Lower leg skin (tissue), 4 donors: ENCODE measurements around the gene ST6GALNAC2. TPM values are rescaled to one million over a fixed set of nuclear protein-coding genes. Genes with fewer than 3 reads are reported as not detected.
"Not testable (repeated sequence)": the region's sequence is repeated elsewhere in the genome, so short reads cannot be mapped to it uniquely, and the experiment has no call there.

Experiments
- DNase-seq, 2 donors: peaks; one replicate each; pipeline ENCODE4 v3.0.0-alpha.2; 2019; ENCODE audit warnings: low spot score in 2 of 2
- H3K4me3 ChIP-seq: fragments of 200-600 bp; sonication (generic); 2 replicates; pipeline ENCODE4 v1.5.1; 2017; ENCODE audit warnings: mild to moderate bottlenecking, low read depth; ENCODE audit not compliant: poor library complexity, severe bottlenecking
- POLR2A ChIP-seq, 2 donors: fragments of 450-650 bp; IDR thresholded peaks; one replicate each; pipeline ENCODE4 v1.6.1; 2016 to 2017; ENCODE audit warnings: antibody characterized with exemption in 2 of 2, mild to moderate bottlenecking in 1 of 2, moderate library complexity in 1 of 2
- WGBS, 2 donors: methylation state at CpG; one replicate each; pipeline ENCODE4 v1.1.5; 2018; 5-methylcytosine and 5-hydroxymethylcytosine counted together
- intact Hi-C: fragments of 100-400 bp; cut with DNase I; formaldehyde crosslinking; loops from one replicate; pipeline ENCODE4 v1.15.0; 2023; ENCODE audit warnings: low total_unique reads
- total RNA-seq, 4 donors: library from RNA; depleted of rRNA; stranded (reverse); fragments of >200 nt; gene quantifications; one replicate each; pipeline ENCODE4 v1.1.0, GENCODE V29; 2016
- TF ChIP-seq, protein P1 (sequence below), 3 donors: fragments of 450-650 bp; IDR thresholded peaks; one replicate each; pipeline ENCODE4 v1.5.1; 2016; ENCODE audit warnings: antibody characterized with exemption in 3 of 3, mild to moderate bottlenecking in 3 of 3, moderate library complexity in 2 of 3

ST6GALNAC2 gene
- total RNA-seq, 4 donors from 2014 or later: 64.8 to 101 (median 76.5) TPM

DNA sequence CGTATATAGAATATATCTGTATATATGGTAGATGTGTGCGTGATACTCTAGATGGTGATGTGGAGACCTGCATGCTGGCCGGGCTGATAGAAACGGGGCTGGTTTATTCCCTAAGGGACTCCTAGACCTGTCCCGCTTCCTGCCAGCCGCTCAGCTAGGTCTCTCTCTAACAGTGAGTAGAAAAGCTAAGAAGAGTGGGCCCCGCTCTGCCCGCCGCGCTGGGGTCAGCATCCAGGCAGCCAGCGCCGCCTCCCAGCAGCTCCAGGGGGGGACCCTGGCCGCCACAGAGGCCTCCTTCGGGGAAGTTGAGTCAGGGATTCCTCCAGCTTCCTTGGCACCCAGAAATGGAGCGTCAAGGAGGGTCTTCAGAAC, 57.5 kb downstream of the ST6GALNAC2 start:
- no peak for DNase-seq
- no peak for TF ChIP-seq POLR2A (IDR thresholded peaks at IDR 0.05)
- TF ChIP-seq, protein P1, sequence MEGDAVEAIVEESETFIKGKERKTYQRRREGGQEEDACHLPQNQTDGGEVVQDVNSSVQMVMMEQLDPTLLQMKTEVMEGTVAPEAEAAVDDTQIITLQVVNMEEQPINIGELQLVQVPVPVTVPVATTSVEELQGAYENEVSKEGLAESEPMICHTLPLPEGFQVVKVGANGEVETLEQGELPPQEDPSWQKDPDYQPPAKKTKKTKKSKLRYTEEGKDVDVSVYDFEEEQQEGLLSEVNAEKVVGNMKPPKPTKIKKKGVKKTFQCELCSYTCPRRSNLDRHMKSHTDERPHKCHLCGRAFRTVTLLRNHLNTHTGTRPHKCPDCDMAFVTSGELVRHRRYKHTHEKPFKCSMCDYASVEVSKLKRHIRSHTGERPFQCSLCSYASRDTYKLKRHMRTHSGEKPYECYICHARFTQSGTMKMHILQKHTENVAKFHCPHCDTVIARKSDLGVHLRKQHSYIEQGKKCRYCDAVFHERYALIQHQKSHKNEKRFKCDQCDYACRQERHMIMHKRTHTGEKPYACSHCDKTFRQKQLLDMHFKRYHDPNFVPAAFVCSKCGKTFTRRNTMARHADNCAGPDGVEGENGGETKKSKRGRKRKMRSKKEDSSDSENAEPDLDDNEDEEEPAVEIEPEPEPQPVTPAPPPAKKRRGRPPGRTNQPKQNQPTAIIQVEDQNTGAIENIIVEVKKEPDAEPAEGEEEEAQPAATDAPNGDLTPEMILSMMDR (IDR thresholded peaks at IDR 0.05): no peak
- intact Hi-C loops: no loop called here
- H3K4me3 ChIP-seq: no peak overlapping the region
- WGBS, 2 donors: 81 to 84% methylated on average over 13 of the region's 15 CpGs

DNA sequence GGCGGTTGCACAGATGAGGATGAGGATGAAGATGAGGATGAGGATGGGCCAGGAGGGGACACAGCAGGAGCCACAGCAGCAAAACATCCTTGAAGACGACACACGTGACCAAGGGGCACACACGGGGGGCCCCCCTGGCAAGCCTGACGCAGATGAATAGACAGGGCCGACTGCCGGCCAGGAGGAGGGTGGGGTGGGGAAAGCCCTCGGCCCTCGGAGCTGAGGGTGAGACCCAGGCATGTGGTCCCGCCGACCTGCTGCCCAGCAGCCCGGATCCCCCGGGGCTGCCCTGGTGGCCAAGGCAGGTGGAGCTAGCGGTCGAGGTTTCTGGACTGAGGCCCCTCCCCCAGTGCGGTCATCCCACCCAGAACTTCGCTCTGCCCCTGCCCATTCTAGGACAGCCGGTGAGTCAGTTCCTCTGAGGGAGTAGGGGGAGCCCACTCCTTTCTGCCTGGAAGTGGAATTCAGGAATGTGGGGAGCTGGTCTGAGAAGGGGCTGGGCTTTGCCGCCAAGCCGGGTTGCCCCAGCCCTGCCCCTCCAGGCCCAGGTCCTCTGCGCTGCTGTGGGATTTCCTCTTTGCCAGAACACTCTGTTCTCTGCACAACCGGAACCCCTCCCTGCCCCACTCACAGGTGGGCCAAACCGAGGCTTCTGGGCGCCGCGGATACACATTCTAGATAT, 58.1 kb downstream of the ST6GALNAC2 start:
- intact Hi-C loops: no loop called here
- 53 to 59% methylated on average over 22 to 26 of the region's 26 CpGs for WGBS, 2 donors
- H3K4me3 ChIP-seq: no peak overlapping the region
- no peak for DNase-seq
- no peak for TF ChIP-seq POLR2A (IDR thresholded peaks at IDR 0.05)
- TF ChIP-seq, protein P1 (IDR thresholded peaks at IDR 0.05): no peak

DNA sequence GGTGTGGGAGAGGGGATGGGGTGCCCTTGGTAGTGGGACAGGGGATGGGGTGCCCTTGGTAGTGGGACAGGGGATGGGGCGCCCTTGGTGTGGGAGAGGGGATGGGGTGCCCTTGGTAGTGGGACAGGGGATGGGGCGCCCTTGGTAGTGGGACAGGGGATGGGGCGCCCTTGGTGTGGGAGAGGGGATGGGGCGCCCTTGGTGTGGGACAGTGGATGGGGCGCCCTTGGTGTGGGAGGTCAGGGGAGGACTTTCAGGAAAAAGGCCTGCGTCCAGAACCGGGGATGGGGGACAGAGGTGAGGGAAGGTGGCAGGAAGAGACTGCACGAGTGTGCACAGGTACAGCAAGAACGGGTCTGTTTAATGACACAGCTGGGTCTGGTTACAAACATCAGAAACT, 58.6 kb downstream of the ST6GALNAC2 start:
- WGBS, 2 donors: 71 to 77% methylated on average over 9 of the region's 9 CpGs
- H3K4me3 ChIP-seq, DNase-seq, intact Hi-C loops: not testable (repeated sequence)

DNA sequence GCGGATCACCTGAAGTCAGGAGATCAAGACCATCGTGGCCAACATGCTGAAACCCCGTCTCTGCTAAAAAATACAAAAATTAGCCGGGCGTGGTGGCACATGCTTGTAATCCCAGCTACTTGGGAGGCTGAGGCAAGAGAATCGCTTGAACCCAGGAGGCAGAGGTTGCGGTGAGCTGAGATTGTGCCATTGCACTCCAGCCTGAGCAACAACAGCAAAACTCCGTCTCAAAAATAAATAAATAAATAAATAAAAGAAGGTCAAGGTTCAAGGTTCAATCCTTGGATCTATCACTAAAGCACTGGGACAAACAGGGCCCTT, 60.2 kb downstream of the ST6GALNAC2 start:
- intact Hi-C loops: not testable (repeated sequence)
- 85 to 92% methylated on average over 8 of the region's 8 CpGs for WGBS, 2 donors

DNA sequence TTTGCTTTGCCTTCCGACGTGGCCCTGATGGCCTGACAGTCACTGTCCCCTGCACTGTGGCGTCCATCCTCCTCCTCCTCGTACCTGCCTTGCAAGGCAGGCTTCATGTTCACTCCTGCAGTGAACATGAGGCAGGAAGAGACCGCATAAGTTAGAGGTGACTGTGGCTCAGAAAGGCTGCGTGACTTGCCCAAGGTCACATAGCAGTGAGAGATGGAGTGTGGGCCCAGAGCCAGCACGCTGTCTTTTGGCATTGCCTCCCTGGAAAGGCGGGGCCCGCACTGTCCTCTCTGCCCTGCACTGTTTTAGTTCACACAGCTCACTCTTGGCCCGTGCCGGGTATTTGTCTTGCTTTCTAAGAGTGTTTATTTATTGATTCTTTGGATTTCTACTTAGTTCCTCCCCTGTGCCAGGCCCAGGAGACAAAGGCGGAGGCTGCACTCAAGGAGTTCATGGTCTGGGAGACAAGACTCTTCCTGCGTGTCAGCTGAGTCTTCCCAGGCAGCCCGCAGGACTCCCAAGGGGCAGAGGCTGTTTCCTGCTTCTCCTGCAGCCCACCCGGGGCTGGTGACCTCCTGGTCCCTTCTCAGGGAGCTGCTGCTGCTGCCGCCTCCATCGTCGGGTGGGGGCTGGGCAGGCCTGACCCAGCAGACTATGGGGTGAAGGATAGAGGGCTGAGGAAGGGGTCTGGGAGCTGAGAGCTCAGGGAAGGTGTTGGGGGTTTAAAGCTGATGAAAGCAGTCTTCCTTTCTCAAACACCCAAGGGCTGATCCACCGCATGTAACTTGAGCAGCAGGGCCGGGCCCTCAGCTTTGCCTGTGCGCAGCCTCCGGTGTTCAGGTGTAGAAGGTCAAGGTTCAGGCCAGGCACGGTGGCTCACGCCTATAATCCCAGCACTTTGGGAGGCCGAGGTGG, 60.8 kb downstream of the ST6GALNAC2 start:
- TF ChIP-seq POLR2A (IDR thresholded peaks at IDR 0.05): no peak
- no peak overlapping the region for H3K4me3 ChIP-seq
- no peak for DNase-seq
- intact Hi-C loops: no loop called here
- WGBS, 2 donors: 44 to 51% methylated on average over 25 of the region's 25 CpGs

More for the DNA sequence above, 60.2 kb downstream of the ST6GALNAC2 start:
- not testable (repeated sequence) for DNase-seq, H3K4me3 ChIP-seq

DNA sequence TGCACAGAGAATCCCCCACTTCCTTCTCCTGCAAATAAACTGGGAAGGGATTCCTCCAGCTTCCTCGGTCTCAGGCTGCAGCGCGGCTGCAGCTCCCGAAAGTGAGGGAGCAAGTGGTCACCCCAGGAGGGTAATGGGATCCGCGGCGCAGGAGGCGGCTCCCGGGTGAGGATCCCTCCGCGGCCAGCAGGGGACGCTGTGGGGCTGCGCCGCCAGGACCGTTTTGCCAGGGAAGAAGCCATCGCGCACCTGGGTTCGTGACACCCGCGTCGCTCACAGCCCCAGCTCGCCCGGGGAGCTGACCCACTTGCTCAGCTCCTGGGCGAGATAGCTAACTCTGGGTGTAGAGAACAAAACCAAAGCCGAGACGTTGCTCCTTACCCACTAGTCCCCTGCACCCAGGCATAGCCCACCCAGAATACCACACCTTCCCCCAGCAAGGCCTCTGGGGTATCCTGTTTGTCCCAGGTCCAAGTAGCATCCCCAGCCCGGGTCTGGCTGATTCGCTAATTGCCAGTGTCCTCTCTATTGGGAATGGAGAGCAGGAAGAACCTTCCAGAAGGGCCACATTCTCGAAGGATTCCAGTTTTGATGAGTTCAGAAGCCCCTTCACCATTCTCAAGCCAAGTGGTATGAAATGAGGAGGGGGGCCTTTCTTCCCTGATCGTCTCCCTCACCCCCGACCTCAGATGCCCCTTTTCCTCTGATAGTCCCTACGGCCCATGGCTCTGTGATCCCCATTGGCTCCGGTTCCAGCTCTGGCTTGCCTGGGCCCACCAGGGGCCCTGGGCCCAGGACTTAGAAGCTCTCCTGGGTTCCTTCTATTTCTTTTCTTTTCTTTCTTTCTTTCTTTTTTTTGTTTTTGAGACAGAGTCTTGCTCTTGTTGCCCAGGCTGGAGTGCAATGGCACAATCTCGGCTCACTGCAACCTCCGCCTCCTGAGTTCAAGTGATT, 62.3 kb downstream of the ST6GALNAC2 start:
- intact Hi-C loops: no loop called here
- peak in 1 of 2 donors; percentile 96 for DNase-seq
- 24 to 40% methylated on average over 18 to 29 of the region's 35 CpGs for WGBS, 2 donors
- no peak overlapping the region for H3K4me3 ChIP-seq
- TF ChIP-seq POLR2A (IDR thresholded peaks at IDR 0.05): no peak
- TF ChIP-seq, protein P1 (IDR thresholded peaks at IDR 0.05): peak; percentile 75 to 95 (median 89)

DNA sequence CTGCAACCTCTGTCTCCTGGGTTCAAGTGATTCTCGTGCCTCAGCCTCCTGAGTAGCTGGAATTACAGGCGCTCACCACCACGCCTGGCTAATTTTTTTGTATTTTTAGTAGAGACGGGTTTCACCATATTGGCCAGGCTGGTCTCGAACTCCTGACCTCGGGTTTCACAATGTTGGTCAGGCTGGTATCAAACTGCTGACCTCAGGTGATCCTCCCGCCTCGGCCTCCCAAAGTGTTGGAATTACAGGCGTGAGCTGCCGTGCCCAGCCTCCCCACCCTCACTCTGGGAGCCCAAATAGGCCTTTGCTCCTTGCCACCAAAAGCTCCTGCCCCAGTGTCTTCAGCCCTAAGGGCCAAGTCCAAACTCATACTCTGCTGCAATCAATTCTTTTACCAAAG, 64.0 kb downstream of the ST6GALNAC2 start:
- H3K4me3 ChIP-seq, intact Hi-C loops, DNase-seq: not testable (repeated sequence)
- WGBS, 2 donors: 89 to 90% methylated on average over 10 of the region's 10 CpGs
